GM06990 (cell line): ENCODE results near the gene SCYL3.

Source experiments
- DNase-seq: peaks from one replicate; pipeline ENCODE4 v3.0.0-alpha.2; 2011; ENCODE audit not compliant: insufficient read length; ENCODE audit errors: extremely low read depth
- H3K27me3 ChIP-seq: replicated peaks from 2 replicates; pipeline ENCODE4 v1.6.0; 2011; ENCODE audit warnings: low read length; ENCODE audit not compliant: control insufficient read depth, insufficient read depth
- H3K36me3 ChIP-seq: 2 replicates; pipeline ENCODE4 v1.5.1; 2011; ENCODE audit warnings: low read length; ENCODE audit not compliant: control insufficient read depth, insufficient read depth
- H3K4me3 ChIP-seq: replicated peaks from 2 replicates; pipeline ENCODE4 v1.5.1; 2011; ENCODE audit warnings: low read depth, mild to moderate bottlenecking, control low read depth, low read length
- TF ChIP-seq, protein P1 (sequence below): IDR thresholded peaks from 2 replicates; pipeline ENCODE4 v1.5.1; 2011; ENCODE audit warnings: low read length, control low read depth, mild to moderate bottlenecking, inconsistent platforms; ENCODE audit not compliant: insufficient read depth, poor library complexity, severe bottlenecking

SCYL3 gene

DNA sequence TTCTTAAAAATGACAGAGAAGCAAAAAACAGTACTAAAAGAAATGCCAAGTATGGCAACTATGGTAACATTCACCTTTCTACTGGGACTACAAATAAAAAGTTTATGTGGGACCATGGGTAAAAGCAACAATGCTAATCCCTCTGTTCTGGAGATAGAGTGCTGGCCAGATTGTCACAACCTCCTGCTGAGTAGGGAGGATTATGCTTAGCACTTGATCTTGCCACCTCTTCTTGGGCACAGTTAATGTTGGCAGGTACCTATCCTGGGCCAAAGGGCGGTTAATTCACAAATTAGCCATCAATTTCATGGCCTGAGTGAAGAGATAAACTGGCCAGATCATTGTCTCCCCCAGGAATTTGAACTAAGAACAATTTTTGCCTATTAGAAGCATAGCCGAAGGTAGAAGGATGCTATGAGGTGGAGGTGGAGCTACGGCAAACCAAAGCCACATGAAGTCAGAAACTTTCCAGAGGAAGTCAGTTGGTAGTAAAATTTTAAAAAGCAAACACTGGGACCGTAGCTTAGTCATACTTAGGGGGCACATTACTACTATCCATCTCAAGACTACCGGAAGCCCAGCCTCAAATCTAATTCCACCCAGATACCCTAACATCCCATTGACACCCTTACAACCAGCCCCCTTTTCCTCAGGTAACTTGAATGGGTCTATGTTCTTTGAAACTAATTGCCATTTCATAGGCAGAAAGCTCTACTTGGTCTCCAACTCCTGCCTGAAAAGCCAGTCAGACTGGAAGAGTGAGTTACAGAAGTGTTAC is 2.7 kb downstream of the SCYL3 start:
- peaks cover 2% of the 10 kb centered on the region; the same call in 1 of the 2 replicates for H3K36me3 ChIP-seq
- H3K27me3 ChIP-seq, result no peaks in the 10 kb centered on the region
- peak overlapping the region; percentile 51 for H3K4me3 ChIP-seq
- TF ChIP-seq, protein P1, sequence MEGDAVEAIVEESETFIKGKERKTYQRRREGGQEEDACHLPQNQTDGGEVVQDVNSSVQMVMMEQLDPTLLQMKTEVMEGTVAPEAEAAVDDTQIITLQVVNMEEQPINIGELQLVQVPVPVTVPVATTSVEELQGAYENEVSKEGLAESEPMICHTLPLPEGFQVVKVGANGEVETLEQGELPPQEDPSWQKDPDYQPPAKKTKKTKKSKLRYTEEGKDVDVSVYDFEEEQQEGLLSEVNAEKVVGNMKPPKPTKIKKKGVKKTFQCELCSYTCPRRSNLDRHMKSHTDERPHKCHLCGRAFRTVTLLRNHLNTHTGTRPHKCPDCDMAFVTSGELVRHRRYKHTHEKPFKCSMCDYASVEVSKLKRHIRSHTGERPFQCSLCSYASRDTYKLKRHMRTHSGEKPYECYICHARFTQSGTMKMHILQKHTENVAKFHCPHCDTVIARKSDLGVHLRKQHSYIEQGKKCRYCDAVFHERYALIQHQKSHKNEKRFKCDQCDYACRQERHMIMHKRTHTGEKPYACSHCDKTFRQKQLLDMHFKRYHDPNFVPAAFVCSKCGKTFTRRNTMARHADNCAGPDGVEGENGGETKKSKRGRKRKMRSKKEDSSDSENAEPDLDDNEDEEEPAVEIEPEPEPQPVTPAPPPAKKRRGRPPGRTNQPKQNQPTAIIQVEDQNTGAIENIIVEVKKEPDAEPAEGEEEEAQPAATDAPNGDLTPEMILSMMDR, result no peak
- DNase-seq, result no peak

DNA sequence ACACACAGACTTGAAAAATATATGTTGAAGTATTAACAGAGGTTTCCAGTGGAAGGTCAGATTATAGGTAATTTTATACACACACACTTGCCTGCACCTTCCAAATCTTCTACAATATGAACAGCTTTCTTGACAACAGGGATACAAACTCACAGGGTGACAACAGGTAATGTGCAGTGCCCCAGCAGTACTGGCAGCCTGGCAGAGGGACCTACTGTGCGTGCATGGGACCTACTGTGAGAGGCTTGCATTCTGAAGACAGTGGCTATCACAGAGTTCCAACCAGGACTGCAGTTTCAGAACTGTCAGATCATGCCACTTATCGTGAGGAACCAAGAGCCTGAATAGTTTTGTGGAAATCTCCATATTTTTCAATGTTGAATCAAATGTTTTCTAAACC is 3.8 kb downstream of the SCYL3 start:
- Histone ChIP-seq H3K4me3 (no peak overlapping the region), H3K36me3 (peaks cover 2% of the 10 kb centered on the region; the same call in 1 of the 2 replicates), H3K27me3 (no peaks in the 10 kb centered on the region)
- no peak for DNase-seq
- TF ChIP-seq, protein P1, result no peak

DNA sequence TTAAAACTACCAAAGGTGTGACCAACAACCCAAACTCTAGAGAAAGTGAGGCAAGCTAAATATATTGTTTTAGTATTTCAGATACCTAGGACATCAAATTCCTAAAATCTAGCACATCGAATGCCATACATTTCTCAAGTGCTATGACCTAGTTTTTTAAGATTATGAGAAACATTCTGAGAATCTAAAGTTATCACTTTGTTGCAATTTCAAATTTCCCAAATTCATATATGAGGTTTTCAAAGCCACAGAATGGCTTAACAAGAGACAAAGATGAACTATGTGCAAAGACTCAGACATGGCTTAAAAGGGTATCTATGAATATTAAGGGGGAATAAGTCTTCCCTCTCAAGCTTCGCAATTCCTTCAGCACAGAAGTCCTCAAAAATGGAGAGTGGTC is 6.8 kb downstream of the SCYL3 start:
- Histone ChIP-seq H3K4me3 (no peak overlapping the region), H3K27me3 (no peaks in the 10 kb centered on the region), H3K36me3 (peaks cover 3% of the 10 kb centered on the region)
- TF ChIP-seq, protein P1, result no peak
- DNase-seq, result no peak

DNA sequence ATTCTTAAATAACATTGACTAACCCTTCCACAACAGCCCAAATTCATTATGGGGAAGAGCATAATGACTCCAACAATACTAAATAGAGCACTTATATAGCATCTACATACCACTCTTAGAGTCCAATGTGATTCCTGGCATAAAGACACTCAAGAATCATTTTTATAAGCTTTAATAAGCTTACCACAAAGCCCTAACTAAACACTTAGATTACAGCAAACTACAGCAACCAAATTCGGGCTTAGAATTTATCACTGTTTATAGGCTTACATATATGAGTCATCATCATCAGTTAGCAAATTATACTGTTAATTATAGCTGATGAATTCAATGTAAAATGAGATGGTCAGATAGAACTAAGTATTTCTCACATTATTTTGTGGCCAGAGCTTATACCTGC is 7.3 kb downstream of the SCYL3 start:
- TF ChIP-seq, protein P1, result no peak
- DNase-seq, result no peak
- Histone ChIP-seq H3K4me3 (no peak overlapping the region), H3K27me3 (no peaks in the 10 kb centered on the region), H3K36me3 (peaks cover 3% of the 10 kb centered on the region)

DNA sequence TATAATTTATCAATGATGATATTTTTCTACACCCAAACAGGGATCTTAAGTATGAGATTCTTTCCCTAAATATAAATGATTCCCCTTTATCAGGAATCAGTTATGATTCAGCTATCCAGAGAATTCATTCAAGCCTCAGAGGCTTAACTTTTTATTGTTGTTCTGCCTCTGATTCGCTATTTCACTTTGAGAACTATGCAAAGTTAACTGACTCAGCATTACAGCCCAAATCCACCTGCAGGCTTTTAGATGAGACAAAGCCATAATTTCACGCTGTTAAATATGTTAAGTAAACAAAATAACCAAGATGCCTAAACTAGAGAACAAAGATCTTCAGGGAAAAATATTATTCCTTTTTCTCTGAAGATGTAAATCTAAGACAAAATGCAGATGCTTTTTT is 8.5 kb downstream of the SCYL3 start:
- TF ChIP-seq, protein P1, result no peak
- H3K27me3 ChIP-seq, result no peaks in the 10 kb centered on the region
- DNase-seq, result no peak
- H3K36me3 ChIP-seq, result peaks cover 3% of the 10 kb centered on the region
- H3K4me3 ChIP-seq, result no peak overlapping the region
